ENCODE data around the gene HEBP1. TPM values are rescaled to one million over a fixed set of nuclear protein-coding genes. Genes with fewer than 3 reads are reported as not detected.

Gene HEBP1
- total RNA-seq, 2 donors from 2014 or later = 56.4 to 63.2 TPM

DNA sequence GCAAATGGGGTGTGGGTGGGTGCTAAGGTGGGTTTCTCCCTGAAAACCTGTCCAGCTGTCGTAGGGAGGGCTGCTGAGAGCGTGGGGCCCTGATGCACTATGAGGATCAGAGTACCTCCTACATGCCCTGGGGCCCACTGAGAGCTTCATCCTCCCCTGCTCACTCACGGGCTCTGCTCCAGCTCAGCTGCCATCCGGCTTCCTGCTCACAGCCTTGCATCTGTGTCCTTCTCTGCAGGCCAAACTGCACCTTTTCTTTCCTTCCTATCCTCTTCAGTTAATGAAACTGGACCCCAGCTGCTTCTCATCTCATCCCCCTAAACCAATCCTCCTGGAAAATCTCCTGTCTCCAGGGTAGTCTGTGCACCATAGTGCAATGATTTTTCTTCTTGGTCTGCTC is 25.9 kb downstream of the HEBP1 start:
- DNase-seq (ENCODE audit: low spot score) = no peak
- intact Hi-C loops (cut with DNase I) = no loop called here

DNA sequence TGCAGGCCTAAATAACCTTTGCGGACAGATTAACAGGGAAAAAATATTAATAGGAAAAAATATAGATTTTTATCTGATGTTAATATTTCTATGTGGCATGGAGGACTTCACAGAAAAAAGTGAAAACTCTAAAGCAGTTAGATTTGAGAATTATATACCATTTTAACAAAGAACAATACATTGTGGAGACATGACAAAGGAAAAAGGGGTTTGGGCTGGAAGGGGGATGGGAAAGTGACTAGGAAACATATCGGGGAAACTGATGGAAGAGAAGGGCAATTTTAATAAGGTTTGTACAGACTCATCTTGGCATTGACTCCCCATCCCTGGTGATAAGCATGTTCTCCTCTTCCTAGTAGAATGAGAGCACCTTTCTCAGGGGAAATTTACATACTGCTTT is 27.0 kb downstream of the HEBP1 start:
- no peak for DNase-seq (ENCODE audit: low spot score)
- intact Hi-C loops (cut with DNase I) = no loop called here

DNA sequence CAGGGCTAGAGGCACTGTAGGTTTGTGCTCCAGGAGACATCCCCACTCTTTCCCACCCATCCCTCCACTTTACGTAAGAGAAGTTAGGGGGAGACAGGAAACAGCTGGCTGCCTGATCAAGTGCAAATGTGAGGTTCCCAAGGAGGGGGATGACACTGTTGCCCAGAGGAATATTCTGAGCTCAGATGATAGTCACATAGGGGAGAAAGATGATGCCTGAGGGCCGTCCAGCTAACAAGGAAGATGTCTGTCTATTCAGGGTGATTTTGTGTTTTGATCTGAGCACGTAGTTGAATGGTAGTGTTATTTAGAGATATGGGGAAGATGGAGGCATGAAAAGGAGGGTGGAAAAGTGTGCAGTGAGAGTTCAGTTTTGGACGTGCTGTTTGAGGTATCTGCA is 34.2 kb downstream of the HEBP1 start:
- intact Hi-C loops (cut with DNase I) = no loop called here
- no peak for DNase-seq (ENCODE audit: low spot score)

DNA sequence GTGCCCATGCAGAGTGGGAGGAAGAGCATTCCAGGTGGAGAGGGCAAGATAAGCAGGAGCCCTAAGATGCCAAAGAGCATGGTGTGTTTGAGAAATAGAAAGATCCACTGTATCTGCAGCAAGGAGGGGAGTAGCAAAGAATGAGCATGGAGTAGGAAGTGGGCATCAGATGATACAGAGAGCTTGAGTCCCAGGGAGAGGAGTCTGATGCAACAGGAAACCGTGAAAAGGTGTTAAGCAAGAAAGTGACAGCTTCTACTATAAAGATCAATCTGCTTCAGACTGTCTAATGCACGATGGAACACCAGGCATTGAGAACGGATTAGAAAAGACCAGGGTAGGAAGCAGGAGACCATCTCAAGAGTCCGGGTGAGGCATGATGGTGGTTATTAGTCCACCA is 35.8 kb downstream of the HEBP1 start:
- intact Hi-C loops (cut with DNase I) = no loop called here
- no peak for DNase-seq (ENCODE audit: low spot score)

DNA sequence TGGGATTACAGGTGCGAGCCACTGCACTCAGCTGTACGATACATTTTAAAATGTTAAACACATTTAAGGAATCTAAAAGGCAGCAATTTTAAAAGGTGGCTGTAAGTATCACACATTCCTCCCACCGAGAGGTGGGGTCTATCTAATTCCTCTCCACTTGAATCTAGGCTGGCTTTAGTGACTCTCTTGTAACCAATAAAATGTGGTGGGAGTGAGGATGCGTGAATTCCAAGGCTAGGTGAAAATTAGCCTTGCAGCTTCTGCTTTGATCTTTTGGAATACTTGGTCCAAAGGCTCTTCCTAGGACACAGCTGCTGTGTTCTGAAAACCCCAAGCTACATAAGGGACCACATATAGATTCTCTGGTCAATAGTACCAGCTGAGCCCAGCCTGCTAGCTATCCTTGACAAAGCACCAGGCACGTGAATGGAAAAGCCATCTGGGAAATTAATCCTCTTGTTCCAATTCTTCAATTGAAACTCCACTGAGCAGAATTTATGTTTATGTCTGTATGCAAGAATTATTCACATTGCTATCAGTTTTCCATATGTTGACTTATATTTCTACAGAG is 39.3 kb downstream of the HEBP1 start:
- intact Hi-C loops (cut with DNase I) = no loop called here
- no peak for DNase-seq (ENCODE audit: low spot score)

DNA sequence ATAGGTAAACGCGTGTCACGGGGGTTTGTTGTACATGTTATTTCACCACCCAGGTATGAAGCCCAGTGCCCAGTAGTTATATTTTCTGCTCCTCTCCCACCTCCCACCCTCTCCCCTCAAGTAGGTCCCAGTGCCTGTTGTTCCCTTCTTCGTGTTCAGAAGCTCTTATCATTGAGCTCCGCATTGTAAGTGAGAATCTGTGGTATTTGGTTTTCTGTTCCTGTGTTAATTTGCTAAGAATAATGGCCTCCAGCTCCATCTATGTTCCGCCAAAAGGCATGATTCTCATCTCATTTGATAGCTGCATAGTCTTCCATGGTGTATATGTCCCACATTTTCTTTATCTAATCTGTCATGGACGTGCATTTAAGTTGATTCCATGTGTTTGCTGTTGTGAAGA is 41.2 kb downstream of the HEBP1 start:
- intact Hi-C loops (cut with DNase I) = no loop called here
- no peak for DNase-seq (ENCODE audit: low spot score)

DNA sequence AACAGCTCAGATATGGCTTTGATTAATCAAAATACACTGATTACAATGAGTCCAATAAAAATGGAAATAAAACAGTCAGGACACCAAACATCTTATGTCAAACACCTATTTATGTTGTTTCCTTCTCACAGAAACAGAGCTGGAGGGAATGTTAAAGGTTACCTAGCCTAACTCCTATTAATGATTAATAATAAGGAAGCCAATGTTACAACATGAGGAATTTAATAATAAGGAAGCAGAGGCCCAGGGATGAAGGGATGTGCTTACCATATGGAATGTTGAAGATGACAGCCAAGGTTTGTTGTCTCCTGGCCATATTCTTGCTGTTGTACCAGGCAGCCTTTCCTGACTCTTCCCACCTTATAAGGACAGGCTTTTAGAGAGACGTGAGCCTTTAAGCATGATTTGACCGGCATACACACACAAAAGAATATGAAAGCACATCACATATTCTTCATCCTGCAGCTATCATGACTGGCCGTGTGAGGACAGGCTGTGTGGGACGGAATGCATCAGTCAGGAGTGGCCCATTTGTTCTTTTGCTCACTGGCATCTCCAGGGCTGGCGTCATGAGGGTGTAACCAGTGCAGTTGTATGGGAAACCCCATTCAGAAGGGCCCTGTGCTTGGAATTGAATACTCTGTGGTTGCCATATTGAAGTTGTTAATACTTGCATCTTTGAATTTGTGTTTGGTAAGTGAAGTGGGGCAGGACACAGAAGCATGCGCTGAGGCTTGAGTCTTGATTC is 45.0 kb downstream of the HEBP1 start:
- intact Hi-C loops (cut with DNase I) = no loop called here
- DNase-seq (ENCODE audit: low spot score) = no peak

DNA sequence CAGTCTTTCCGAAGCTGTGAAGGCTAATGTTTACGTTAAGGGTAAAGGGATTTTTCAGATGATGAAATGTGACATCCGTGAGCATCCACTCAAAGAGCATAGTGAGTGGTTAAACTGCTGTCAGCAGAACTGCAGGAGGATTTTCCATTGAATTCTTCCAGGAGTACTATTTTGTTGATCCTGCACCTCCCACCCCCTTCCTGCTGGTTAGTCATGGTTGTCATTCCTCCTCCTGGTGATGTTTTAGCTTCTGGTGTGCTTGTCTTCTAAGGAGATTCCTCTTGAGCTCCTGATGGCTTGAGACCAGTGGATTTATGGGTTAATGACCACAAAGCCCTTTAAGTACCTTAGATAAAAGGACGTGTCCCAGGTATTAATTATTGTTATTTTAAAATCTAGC is 45.7 kb downstream of the HEBP1 start:
- no peak for DNase-seq (ENCODE audit: low spot score)
- intact Hi-C loops (cut with DNase I) = no loop called here

DNA sequence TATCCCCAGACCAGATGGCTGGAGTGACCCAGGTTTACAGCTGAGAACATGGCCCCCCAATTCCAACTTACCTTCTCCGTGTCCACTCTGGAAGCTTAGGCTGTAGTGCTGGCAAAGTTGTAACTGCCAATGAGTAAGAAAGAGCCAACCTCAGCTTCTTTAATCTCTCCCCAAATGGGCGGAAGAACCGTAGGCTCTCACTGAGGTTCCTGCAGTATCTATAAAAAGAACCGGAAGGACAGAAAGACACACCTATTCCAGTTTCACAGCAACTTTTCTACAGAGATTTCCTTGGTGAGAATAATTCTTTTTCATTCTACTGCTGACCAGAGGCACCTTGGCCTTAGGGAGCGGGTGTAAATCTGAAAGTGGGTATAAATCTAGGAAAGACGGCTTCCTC is 48.0 kb downstream of the HEBP1 start, which contains the start of gene GPRC5D:
TSS of gene GPRC5D (minus strand) at position 135 of the 400 bp plus-strand sequence. CDS start 1,786 bp downstream, outside the sequence.
- no peak for DNase-seq (ENCODE audit: low spot score)
- intact Hi-C loops (cut with DNase I) = no loop called here

DNA sequence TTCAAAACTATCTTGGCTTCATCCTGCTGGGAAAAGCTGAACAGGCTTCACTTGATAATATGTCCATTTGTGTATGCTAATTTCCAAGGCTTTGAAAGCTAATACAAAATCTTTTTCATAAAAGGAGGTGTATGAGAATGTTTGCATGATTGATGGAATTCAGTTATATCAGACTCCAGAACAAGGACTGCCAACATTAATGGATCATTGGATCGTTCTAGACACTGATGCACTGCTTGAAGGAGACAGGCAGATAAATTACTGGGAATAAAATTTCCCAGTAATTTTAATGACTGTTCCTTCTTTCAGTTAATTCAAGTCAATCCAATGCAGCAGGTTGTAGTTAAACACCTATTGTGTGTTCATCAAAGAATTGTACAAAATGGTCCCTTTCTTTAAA is 48.6 kb downstream of the HEBP1 start:
- intact Hi-C loops (cut with DNase I) = no loop called here
- DNase-seq (ENCODE audit: low spot score) = no peak

DNA sequence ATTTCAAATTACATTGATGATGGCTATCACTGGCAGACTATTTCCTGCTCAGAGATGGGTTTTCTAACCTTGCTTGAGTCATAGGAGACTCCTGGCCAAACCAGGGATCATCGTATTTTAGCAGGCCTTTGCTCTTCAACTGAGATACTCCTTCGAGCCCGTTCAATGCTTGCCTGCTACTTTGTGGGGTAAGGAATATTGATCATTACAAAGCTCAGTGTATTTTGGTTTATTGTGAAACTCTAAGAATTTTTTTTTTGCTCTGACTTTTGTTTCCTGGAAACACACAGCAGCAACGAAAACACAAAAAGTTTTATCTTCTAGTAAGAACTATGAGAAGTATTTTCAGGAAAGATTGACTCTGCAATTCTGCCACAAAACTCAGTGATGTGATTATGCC is 52.2 kb downstream of the HEBP1 start:
- intact Hi-C loops (cut with DNase I) = loop anchor here in 1 of 2 donors (10.0 kb wide), 1 partner anchor 567 kb away; no protein-coding TSS in a partner anchor
- DNase-seq (ENCODE audit: low spot score) = no peak

DNA sequence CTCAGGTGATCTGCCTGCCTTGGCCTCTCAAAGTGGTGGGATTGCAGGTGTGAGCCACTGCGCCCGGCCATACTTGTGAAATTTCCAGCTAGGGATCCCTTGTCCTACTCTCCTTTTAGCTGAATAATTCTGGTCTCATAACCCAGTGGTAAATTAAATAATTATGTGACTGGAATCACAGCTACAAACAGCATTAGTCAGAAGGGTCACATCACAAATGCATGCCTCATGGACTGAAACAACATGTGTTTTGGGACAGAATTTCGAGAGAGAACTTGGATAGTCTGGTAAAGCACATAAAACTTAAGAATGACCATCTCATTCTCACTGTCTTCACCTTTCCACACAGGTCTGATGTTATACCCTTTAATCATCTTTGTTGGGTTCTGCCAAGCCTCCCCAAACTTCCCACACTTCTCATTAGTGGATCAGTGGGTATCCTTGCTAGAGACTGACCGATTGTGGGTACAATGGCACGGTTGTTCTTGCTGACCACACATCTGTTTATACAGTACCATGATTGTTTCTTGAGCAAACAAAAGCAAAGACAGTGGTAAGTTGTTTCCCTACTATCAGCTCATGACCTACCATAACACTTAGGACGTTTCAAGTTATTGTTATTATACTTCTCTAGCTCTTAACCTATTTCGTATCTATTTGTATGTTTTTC is 53.2 kb downstream of the HEBP1 start:
- intact Hi-C loops (cut with DNase I) = loop anchor here in 1 of 2 donors (10.0 kb wide), 1 partner anchor 568 kb away; no protein-coding TSS in a partner anchor

DNA sequence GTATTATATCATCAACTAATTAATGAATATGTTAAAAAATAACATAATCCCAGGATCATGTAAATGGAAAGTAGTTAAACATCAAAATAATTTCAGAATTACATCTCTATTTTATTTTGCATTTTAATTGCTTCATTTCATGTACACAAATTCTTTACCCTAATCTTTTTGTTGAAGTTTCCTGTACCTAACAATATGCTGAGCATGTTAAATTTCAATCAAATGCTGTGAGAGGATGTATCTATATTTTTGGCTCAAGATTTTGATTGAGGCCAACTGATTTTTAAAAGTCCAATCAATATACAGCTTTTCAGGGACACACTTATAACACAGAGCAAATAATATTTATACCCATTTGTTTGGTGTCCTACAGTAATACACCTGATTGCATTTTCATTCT is 54.5 kb downstream of the HEBP1 start:
- intact Hi-C loops (cut with DNase I) = loop anchor here in 1 of 2 donors (10.0 kb wide), 1 partner anchor 569 kb away; no protein-coding TSS in a partner anchor
- no peak for DNase-seq (ENCODE audit: low spot score)

More for the DNA sequence above, 53.2 kb downstream of the HEBP1 start:
- DNase-seq (ENCODE audit: low spot score) = no peak

DNA sequence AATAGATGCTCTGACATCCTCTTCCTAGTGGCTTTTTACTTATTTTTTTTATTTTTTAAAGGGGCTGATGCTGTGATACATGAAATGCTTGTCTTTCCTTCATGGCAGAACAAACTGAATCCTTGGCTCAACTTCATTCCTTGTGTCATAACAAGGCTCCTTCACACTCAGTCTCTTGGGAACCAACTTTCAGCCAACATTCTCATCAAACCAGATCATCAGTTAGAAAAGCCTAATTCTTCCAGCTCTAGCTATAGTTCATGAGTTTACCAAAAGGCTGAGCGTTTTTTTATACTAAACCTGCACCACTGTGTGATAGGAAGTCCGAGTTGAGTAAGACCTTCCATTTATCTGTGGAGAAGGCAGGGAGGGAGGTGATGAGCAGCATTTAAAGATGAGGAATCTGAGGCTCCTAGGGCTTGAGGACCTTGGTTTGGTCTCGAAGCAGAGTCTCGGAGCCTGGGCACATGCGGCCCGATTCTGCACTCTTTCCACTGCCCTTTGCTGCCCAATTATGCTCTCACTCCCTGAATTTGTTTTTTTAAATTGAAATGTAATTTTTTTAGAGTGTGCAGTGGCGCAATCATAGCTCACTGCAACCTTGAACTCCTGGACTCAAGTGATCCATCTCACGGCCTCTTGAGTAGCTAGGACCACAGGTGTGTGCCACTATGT is 56.3 kb downstream of the HEBP1 start:
- intact Hi-C loops (cut with DNase I) = loop anchor here in 1 of 2 donors (10.0 kb wide), 1 partner anchor 571 kb away; no protein-coding TSS in a partner anchor
- DNase-seq (ENCODE audit: low spot score) = no peak

DNA sequence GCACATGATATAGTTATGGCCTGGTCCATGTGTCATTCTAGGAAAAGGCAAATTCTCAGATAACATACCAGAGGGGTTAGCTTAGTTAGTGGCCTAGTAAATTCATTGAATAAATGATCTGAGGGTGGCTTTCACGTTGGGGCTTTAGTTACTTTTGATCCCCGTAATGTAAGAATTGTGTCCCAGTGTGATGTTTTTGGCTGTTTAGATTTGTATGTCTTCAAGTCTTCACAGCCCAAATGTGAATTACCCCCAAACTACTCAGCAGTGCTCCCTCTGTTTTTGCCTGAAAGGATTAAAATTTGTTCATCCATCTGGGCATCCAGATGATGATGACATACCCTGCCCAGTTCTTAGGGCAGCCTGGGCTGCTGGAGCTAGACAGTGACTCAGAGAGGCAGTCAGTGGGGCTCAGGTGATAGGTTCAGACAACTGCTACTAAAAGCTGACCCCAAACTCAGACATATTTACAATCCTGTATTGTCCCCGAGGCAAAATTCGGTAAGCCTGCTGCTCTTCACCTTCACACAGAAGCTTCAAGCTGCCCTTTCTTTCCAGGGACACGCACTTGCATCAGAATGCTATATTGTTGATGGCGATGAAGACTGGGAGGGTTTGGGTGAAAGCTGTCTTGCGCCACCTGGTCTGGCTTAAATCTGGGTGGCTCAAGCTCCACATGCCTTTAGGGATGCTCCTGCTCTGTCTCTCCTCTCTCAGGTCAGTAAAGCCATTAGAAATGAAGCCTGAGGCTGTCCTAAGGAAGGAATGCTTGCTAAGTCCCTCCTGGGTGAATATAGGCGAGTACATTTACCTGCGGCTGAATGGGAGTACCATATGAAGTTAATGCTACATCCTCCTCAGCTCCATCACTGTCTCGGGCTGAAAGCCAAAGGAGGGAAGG is 58.4 kb downstream of the HEBP1 start:
- DNase-seq (ENCODE audit: low spot score) = no peak
- intact Hi-C loops (cut with DNase I) = loop anchor here in 1 of 2 donors (10.0 kb wide), 1 partner anchor 573 kb away; no protein-coding TSS in a partner anchor

DNA sequence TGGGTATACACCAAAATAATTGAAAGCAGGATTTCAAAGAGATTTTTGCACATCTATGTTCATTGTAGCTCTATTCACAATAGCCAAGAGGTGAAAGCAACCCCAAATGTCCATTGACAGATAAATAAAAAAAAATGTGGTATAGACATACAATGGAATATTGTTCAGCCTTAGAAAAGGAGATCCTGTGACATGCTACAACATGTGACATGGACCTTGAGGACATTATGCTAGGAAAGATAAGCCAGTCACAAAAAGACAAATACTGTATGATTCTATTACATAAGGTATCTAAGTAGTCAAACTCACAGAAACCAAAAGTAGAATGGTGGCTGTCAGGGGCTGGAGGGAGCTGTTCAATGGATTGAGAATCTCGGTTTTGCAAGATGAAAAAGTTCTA is 60.2 kb downstream of the HEBP1 start:
- DNase-seq (ENCODE audit: low spot score) = no peak
- intact Hi-C loops (cut with DNase I) = loop anchor here in 1 of 2 donors (10.0 kb wide), 1 partner anchor 575 kb away; no protein-coding TSS in a partner anchor

DNA sequence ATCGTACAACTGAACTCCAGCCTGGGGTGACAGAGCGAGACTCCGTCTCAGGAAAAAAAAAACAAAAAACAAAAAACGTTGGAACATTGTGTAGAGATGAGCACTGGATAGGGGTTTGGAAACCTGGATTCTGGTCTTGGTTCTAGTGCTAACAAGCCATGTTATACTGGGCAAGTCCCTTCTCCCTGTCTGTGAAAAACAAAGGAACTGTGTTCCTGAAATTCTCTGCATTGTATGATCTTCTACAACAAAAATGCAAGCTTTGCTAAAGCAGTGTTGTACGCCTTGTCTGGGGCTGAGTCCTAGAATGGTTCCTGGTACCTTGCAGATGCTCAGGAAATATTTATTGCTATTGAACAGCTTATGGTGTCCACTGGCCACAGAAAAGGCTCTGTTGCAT is 61.5 kb downstream of the HEBP1 start:
- DNase-seq (ENCODE audit: low spot score) = no peak
- intact Hi-C loops (cut with DNase I) = no loop called here

DNA sequence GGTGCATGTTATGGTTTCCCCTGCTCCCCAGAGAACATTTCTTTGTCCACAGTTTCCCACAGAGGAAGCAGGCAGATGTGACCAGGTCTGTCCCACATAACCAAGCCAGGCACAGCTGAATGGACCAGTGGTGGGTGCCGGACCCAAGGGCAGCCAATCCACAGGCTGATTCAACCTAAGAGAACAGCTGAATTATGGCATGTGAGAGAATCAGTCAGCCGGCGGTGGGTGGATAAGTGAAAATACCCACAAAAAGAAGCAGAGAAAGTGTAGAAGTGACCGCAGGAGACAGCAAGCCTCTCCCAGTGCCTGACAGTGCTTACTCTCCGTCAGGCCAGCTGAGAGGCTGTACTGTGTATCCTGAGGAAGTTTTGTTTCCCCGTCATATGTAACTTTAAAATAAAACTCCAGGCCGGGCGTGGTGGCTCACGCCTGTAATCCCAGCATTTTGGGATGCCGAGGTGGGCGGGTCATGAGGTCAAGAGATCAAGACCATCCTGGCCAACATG is 63.0 kb downstream of the HEBP1 start:
- DNase-seq (ENCODE audit: low spot score) = peak; percentile 67
- intact Hi-C loops (cut with DNase I) = no loop called here

Measured in posterior vena cava (tissue), 2 donors.